OCI-LY1 (cell line): ENCODE results near the gene DEPDC5.

Experiments
- H2AFZ ChIP-seq: fragments of 200-600 bp; sonication (generic), shearing (Covaris generic); 2 replicates; pipeline ENCODE4 v1.6.0; 2014; ENCODE audit warnings: antibody characterized with exemption, mild to moderate bottlenecking, low read length
- H3F3A ChIP-seq: fragments of 200-600 bp; sonication (generic), shearing (Covaris generic); 2 replicates; pipeline ENCODE4 v1.6.0; 2014; ENCODE audit warnings: mild to moderate bottlenecking, antibody characterized with exemption, low read length, moderate library complexity; ENCODE audit not compliant: insufficient read depth
- H3K27ac ChIP-seq: fragments of 200-600 bp; sonication (generic); 2 replicates; pipeline ENCODE4 v1.5.1; 2014; ENCODE audit warnings: low read length, mixed run types, mild to moderate bottlenecking, low read depth; ENCODE audit not compliant: poor library complexity, severe bottlenecking
- H3K27me3 ChIP-seq: fragments of 200-600 bp; sonication (generic); 2 replicates; pipeline ENCODE4 v1.6.0; 2014; ENCODE audit warnings: antibody characterized with exemption, mild to moderate bottlenecking, low read length, moderate library complexity; ENCODE audit not compliant: insufficient read depth
- H3K36me3 ChIP-seq: fragments of 200-600 bp; sonication (generic); 2 replicates; pipeline ENCODE4 v1.6.1; 2014; ENCODE audit warnings: mild to moderate bottlenecking, antibody characterized with exemption, low read length, moderate library complexity, mixed read lengths; ENCODE audit not compliant: insufficient read depth
- H3K4me1 ChIP-seq: fragments of 200-600 bp; sonication (generic); 2 replicates; pipeline ENCODE4 v1.5.1; 2014; ENCODE audit warnings: mild to moderate bottlenecking, low read length, moderate library complexity; ENCODE audit not compliant: insufficient read depth, severe bottlenecking
- H3K4me2 ChIP-seq: fragments of 200-600 bp; sonication (generic), shearing (Covaris generic); 2 replicates; pipeline ENCODE4 v1.6.1; 2014; ENCODE audit warnings: low read length
- H3K4me3 ChIP-seq: fragments of 200-600 bp; sonication (generic); 2 replicates; pipeline ENCODE4 v1.5.1; 2014; ENCODE audit warnings: low read length, low read depth, mild to moderate bottlenecking, mixed read lengths; ENCODE audit not compliant: poor library complexity, severe bottlenecking
- H3K79me2 ChIP-seq: fragments of 200-600 bp; shearing (Covaris generic); 2 replicates; pipeline ENCODE4 v1.6.1; 2016; ENCODE audit warnings: mixed run types, low read length, mixed read lengths; ENCODE audit not compliant: insufficient read depth
- H3K9ac ChIP-seq: fragments of 200-600 bp; sonication (generic), shearing (Covaris generic); 2 replicates; pipeline ENCODE4 v1.6.1; 2014; ENCODE audit warnings: mild to moderate bottlenecking, low read length, mixed read lengths
- H3K9me2 ChIP-seq: fragments of 200-600 bp; sonication (generic), shearing (Covaris generic); 2 replicates; pipeline ENCODE4 v1.6.1; 2014; ENCODE audit warnings: low read depth, mild to moderate bottlenecking, low read length, mixed read lengths
- H3K9me3 ChIP-seq: fragments of 200-600 bp; shearing (Covaris generic); 2 replicates; pipeline ENCODE4 v1.6.1; 2014; ENCODE audit warnings: low read length, mixed read lengths
- H4K20me1 ChIP-seq: fragments of 200-600 bp; sonication (generic), shearing (Covaris generic); 2 replicates; pipeline ENCODE4 v1.6.0; 2016; ENCODE audit warnings: mild to moderate bottlenecking, low read length; ENCODE audit not compliant: insufficient read depth
- CTCF ChIP-seq: fragments of 200-600 bp; sonication (generic), shearing (Covaris generic); IDR thresholded peaks from 2 replicates; pipeline ENCODE4 v1.5.1; 2017; ENCODE audit warnings: mild to moderate bottlenecking, antibody characterized with exemption, low read length, moderate library complexity, mixed read lengths
- EZH2 ChIP-seq: fragments of 200-600 bp; sonication (generic), shearing (Covaris generic); IDR thresholded peaks from 2 replicates; pipeline ENCODE4 v1.8.0; 2017; ENCODE audit warnings: borderline replicate concordance, mixed run types, mild to moderate bottlenecking, antibody characterized with exemption, low read length, moderate library complexity, mixed read lengths

The DEPDC5 gene

GRCh38 chr22:31743871-31744270 is 9.9 kb upstream of the DEPDC5 start:
- no peak overlapping the region for H3K9ac ChIP-seq
- H3K27ac ChIP-seq: no peak overlapping the region
- TF ChIP-seq EZH2 (no peak), CTCF (no peak)
- H3K4me2 ChIP-seq: no peak overlapping the region
- no peak overlapping the region for H2AFZ ChIP-seq
- no peaks in the 10 kb centered on the region for H3K27me3 ChIP-seq
- no peaks in the 10 kb centered on the region for H3K9me3 ChIP-seq
- H3K9me2 ChIP-seq: no peaks in the 10 kb centered on the region
- H3K4me3 ChIP-seq: no peak overlapping the region
- H3K4me1 ChIP-seq: peaks cover 16% of the 10 kb centered on the region
- no peaks in the 10 kb centered on the region for H4K20me1 ChIP-seq
- no peaks in the 10 kb centered on the region for H3F3A ChIP-seq
- H3K36me3 ChIP-seq: peaks cover 61% of the 10 kb centered on the region
- H3K79me2 ChIP-seq: peaks cover 60% of the 10 kb centered on the region

- Histone ChIP-seq H3K9ac (no peak overlapping the region), H4K20me1 (no peaks in the 10 kb centered on the region), H3K27me3 (no peaks in the 10 kb centered on the region), H3K79me2 (peaks cover 54% of the 10 kb centered on the region), H3K4me3 (no peak overlapping the region), H2AFZ (no peak overlapping the region), H3K4me1 (peaks cover 34% of the 10 kb centered on the region), H3K9me2 (no peaks in the 10 kb centered on the region), H3K27ac (no peak overlapping the region), H3F3A (peaks cover 7% of the 10 kb centered on the region), H3K4me2 (no peak overlapping the region), H3K36me3 (peaks cover 42% of the 10 kb centered on the region), H3K9me3 (no peaks in the 10 kb centered on the region)
- TF ChIP-seq CTCF (no peak), EZH2 (no peak)
These were observed 6.4 kb upstream of the DEPDC5 start for GRCh38 chr22:31747441-31747840.

- H3K79me2 ChIP-seq: peaks cover 49% of the 10 kb centered on the region
- H3K27me3 ChIP-seq: no peaks in the 10 kb centered on the region
- H3K9me2 ChIP-seq: no peaks in the 10 kb centered on the region
- TF ChIP-seq EZH2 (no peak), CTCF (no peak)
- H3K4me1 ChIP-seq: peaks cover 45% of the 10 kb centered on the region
- H3F3A ChIP-seq: peaks cover 8% of the 10 kb centered on the region
- H3K4me3 ChIP-seq: peak overlapping the region; percentile 90
- no peaks in the 10 kb centered on the region for H4K20me1 ChIP-seq
- H3K9ac ChIP-seq: peak overlapping the region; percentile 98
- H3K9me3 ChIP-seq: no peaks in the 10 kb centered on the region
- no peak overlapping the region for H2AFZ ChIP-seq
- peak overlapping the region; percentile 72 for H3K27ac ChIP-seq
- peaks cover 32% of the 10 kb centered on the region; the same call in 1 of the 2 replicates for H3K36me3 ChIP-seq
- peak overlapping the region; percentile 100 for H3K4me2 ChIP-seq
These were observed 5.3 kb upstream of the DEPDC5 start for GRCh38 chr22:31748490-31748889.
